ENCODE data around the gene USP19.

Gene USP19

DNA sequence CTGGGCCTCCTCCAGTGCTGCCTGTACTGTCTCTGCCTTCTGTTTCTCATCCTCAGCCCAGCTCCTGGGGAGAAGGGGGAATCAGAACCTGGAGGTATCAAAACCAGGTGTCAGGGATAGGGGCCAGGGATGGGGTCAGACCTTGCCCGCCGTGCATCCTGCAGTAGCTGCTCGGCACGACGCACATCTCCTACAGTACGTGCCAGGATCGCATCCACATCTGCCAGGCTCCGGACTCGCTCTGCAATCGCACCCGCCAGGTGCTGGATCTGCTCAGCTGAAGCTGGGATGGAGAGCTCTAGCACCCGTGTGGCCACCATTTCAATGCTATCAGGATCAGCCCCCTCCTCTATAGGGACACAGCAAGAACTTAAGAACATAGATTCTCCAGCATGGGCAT lies 1.4 kb upstream of the USP19 start:
- Mint-ChIP-seq H3K36me3 (ENCODE audit: low read depth) (peaks cover 37% of the 10 kb centered on the region), H3K9me3 (no peaks in the 10 kb centered on the region), H3K4me1 (no peaks in the 10 kb centered on the region), H3K27ac (peak overlapping the region; percentile 18 to 97 (median 70)), H3K4me3 (peak overlapping the region; percentile 88 to 95 (median 93)), H3K27me3 (ENCODE audit: low read depth) (no peaks in the 10 kb centered on the region)
- TF ChIP-seq, protein P1, sequence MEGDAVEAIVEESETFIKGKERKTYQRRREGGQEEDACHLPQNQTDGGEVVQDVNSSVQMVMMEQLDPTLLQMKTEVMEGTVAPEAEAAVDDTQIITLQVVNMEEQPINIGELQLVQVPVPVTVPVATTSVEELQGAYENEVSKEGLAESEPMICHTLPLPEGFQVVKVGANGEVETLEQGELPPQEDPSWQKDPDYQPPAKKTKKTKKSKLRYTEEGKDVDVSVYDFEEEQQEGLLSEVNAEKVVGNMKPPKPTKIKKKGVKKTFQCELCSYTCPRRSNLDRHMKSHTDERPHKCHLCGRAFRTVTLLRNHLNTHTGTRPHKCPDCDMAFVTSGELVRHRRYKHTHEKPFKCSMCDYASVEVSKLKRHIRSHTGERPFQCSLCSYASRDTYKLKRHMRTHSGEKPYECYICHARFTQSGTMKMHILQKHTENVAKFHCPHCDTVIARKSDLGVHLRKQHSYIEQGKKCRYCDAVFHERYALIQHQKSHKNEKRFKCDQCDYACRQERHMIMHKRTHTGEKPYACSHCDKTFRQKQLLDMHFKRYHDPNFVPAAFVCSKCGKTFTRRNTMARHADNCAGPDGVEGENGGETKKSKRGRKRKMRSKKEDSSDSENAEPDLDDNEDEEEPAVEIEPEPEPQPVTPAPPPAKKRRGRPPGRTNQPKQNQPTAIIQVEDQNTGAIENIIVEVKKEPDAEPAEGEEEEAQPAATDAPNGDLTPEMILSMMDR (IDR thresholded peaks at IDR 0.05; ENCODE audit: unreplicated experiment in 3 of 3), result no peak

DNA sequence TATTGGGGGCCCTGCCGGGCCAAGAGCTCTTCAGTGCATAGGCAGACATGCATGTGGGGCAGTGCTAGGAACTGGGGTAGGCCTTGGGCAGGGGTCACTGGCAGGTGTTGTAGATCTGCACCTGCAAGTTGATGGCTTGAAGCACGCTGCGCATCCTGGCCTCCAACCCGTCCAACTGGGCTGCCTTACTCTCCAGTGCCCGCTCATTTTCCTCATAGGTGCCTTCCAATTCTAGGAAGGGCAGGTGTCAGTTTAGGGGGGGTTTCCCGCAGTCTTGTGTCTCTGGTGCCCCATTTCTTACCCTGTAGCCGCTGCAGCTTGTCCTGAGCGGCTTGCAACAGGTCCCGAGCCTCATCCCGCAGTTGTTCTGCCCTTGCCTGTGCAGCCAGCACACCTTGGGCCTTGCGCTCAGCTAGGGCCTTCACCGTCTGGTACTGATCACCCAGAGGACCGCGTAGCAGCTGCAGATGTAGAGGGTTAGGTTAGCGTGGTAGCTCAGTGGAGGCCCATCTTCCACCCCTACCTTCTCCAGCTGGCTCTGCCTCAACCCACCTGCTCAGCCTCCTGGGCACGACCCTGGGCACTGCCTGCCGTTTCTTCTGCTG lies 611 bp upstream of the USP19 start:
- Mint-ChIP-seq H3K9me3 (no peaks in the 10 kb centered on the region), H3K4me1 (no peaks in the 10 kb centered on the region)

DNA sequence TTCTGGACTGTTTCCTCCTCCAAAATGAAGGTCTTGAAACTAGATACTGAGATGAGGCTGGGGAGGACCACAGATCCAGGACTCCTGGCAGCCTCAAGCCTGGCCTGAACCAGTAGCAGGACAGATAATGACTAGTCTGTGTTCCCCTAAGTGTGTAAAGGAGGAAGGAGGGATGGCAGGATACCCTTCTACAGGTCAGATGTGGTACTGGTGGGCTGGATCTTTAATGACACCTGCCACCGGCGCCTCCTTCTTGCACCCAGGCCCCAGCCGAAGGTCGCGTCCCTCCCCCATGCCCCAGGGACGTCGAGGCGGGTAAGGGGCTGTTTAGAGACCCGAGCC lies 556 bp downstream of the USP19 start:
- Mint-ChIP-seq H3K27me3 (ENCODE audit: low read depth) (no peaks in the 10 kb centered on the region), H3K4me1 (no peaks in the 10 kb centered on the region), H3K36me3 (ENCODE audit: low read depth) (peaks cover 41% of the 10 kb centered on the region), H3K4me3 (peak overlapping the region; percentile 88 to 95 (median 93)), H3K27ac (peak overlapping the region; percentile 88 to 97 (median 92)), H3K9me3 (no peaks in the 10 kb centered on the region)
- TF ChIP-seq, protein P1 (IDR thresholded peaks at IDR 0.05; ENCODE audit: unreplicated experiment in 3 of 3), result no peak

More for the DNA sequence above, 611 bp upstream of the USP19 start:
- H3K36me3 Mint-ChIP-seq (ENCODE audit: low read depth), result peaks cover 37% of the 10 kb centered on the region
- TF ChIP-seq, protein P1 (IDR thresholded peaks at IDR 0.05; ENCODE audit: unreplicated experiment in 3 of 3), result no peak
- peak overlapping the region; percentile 88 to 95 (median 93) for H3K4me3 Mint-ChIP-seq
- H3K27me3 Mint-ChIP-seq (ENCODE audit: low read depth), result no peaks in the 10 kb centered on the region
- peak overlapping the region; percentile 70 to 97 (median 72) for H3K27ac Mint-ChIP-seq

- Mint-ChIP-seq H3K9me3 (no peaks in the 10 kb centered on the region), H3K4me1 (no peaks in the 10 kb centered on the region), H3K4me3 (peak overlapping the region; percentile 88 to 95 (median 93)), H3K36me3 (ENCODE audit: low read depth) (peaks cover 41% of the 10 kb centered on the region), H3K27ac (peak overlapping the region in 2 of 3 experiments; percentile 88 to 97), H3K27me3 (ENCODE audit: low read depth) (no peaks in the 10 kb centered on the region)
- TF ChIP-seq, protein P1 (IDR thresholded peaks at IDR 0.05; ENCODE audit: unreplicated experiment in 3 of 3), result no peak
Measured at GRCh38 chr3:49119439-49119838, 1.2 kb downstream of the USP19 start.

GRCh38 chr3:49119036-49119435 lies 1.6 kb downstream of the USP19 start:
- H3K27ac Mint-ChIP-seq, result peak overlapping the region in 1 of 3 experiments; percentile 53
- H3K27me3 Mint-ChIP-seq (ENCODE audit: low read depth), result no peaks in the 10 kb centered on the region
- H3K9me3 Mint-ChIP-seq, result no peaks in the 10 kb centered on the region
- peaks cover 42% of the 10 kb centered on the region for H3K36me3 Mint-ChIP-seq (ENCODE audit: low read depth)
- peak overlapping the region; percentile 88 to 95 (median 93) for H3K4me3 Mint-ChIP-seq
- TF ChIP-seq, protein P1 (IDR thresholded peaks at IDR 0.05; ENCODE audit: unreplicated experiment in 3 of 3), result no peak
- no peaks in the 10 kb centered on the region for H3K4me1 Mint-ChIP-seq

GRCh38 chr3:49112262-49112661 lies 8.4 kb downstream of the USP19 start:
- TF ChIP-seq, protein P1 (IDR thresholded peaks at IDR 0.05; ENCODE audit: unreplicated experiment in 3 of 3), result no peak
- H3K9me3 Mint-ChIP-seq, result no peaks in the 10 kb centered on the region
- H3K36me3 Mint-ChIP-seq (ENCODE audit: low read depth), result peaks cover 50% of the 10 kb centered on the region
- H3K4me3 Mint-ChIP-seq, result no peak overlapping the region
- H3K27ac Mint-ChIP-seq, result no peak overlapping the region
- no peaks in the 10 kb centered on the region for H3K4me1 Mint-ChIP-seq
- H3K27me3 Mint-ChIP-seq (ENCODE audit: low read depth), result no peaks in the 10 kb centered on the region
